ENCODE data around the gene DSG2. TPM values are rescaled to one million over a fixed set of nuclear protein-coding genes. Genes with fewer than 3 reads are reported as not detected.

Gene DSG2
- total RNA-seq, 2 experiments from 2014 or later = 0.11 to 0.14 TPM

DNA sequence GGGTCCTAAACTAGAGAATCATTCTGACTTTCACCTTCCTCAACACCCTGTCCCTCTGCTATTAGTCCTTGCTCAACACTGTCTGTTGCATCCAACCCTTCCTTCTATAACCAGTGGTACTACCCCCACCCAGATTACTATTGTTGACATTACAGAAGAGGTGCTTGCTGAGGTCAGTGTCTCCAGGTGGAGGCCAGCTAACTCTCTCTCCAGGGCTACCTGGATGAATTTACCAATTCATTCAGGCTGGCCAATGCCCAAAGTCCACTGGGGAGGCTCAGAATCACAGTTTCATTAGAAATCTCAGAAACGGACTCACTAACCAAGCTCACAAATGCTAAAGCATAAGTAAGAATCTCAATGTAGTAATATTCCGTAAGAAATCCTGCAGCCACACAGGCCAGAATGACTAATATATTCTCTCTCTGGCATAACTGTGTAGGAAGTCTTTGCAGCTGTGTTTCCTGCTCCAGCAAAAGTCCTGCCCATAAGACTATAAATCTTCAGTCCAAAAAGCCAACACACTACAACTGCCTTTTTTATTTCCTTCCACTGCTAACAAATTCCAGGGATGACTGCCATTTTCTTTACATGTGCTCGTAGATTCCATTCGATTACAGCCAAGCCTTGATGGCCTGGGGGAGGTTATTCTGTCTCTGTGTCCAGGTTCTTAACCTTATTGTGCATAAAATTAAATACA lies 83.7 kb downstream of the DSG2 start:
- H3K36me3 ChIP-seq (ENCODE audit: insufficient read depth, low read length) = no peaks in the 10 kb centered on the region
- no peak overlapping the region for H3K27ac Mint-ChIP-seq
- POLR2A ChIA-PET = no interaction called here
- no peaks in the 10 kb centered on the region for H3K27me3 Mint-ChIP-seq
- DNase-seq (no peak), ATAC-seq (ENCODE audit: poor library complexity) (no peak)
- H3K36me3 Mint-ChIP-seq (ENCODE audit: low read depth) = no peaks in the 10 kb centered on the region
- no peak overlapping the region for H3K4me3 ChIP-seq (ENCODE audit: low read length)
- intact Hi-C loops (cut with DNase I, micrococcal nuclease) = no loop called here
- H3K9me3 ChIP-seq (ENCODE audit: control insufficient read depth in 1 of 2, insufficient read depth in 1 of 2, low read length in 2 of 2) = no peaks in the 10 kb centered on the region
- H3K9me3 Mint-ChIP-seq = no peaks in the 10 kb centered on the region
- H3K4me1 ChIP-seq (ENCODE audit: insufficient read depth, low read length) = no peaks in the 10 kb centered on the region
- TF ChIP-seq, protein P1, sequence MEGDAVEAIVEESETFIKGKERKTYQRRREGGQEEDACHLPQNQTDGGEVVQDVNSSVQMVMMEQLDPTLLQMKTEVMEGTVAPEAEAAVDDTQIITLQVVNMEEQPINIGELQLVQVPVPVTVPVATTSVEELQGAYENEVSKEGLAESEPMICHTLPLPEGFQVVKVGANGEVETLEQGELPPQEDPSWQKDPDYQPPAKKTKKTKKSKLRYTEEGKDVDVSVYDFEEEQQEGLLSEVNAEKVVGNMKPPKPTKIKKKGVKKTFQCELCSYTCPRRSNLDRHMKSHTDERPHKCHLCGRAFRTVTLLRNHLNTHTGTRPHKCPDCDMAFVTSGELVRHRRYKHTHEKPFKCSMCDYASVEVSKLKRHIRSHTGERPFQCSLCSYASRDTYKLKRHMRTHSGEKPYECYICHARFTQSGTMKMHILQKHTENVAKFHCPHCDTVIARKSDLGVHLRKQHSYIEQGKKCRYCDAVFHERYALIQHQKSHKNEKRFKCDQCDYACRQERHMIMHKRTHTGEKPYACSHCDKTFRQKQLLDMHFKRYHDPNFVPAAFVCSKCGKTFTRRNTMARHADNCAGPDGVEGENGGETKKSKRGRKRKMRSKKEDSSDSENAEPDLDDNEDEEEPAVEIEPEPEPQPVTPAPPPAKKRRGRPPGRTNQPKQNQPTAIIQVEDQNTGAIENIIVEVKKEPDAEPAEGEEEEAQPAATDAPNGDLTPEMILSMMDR (IDR thresholded peaks at IDR 0.05) = no peak
- H3K4me1 Mint-ChIP-seq (ENCODE audit: low read depth) = no peaks in the 10 kb centered on the region
- H3K27me3 ChIP-seq (ENCODE audit: control insufficient read depth in 1 of 2, insufficient read depth in 2 of 2, low read length in 2 of 2) = no peaks in the 10 kb centered on the region
- CTCF ChIA-PET = no interaction called here
- H3K4me3 Mint-ChIP-seq = no peak overlapping the region
- H3K27ac ChIP-seq (ENCODE audit: low read depth in 1 of 2, low read length in 2 of 2) = no peak overlapping the region

DNA sequence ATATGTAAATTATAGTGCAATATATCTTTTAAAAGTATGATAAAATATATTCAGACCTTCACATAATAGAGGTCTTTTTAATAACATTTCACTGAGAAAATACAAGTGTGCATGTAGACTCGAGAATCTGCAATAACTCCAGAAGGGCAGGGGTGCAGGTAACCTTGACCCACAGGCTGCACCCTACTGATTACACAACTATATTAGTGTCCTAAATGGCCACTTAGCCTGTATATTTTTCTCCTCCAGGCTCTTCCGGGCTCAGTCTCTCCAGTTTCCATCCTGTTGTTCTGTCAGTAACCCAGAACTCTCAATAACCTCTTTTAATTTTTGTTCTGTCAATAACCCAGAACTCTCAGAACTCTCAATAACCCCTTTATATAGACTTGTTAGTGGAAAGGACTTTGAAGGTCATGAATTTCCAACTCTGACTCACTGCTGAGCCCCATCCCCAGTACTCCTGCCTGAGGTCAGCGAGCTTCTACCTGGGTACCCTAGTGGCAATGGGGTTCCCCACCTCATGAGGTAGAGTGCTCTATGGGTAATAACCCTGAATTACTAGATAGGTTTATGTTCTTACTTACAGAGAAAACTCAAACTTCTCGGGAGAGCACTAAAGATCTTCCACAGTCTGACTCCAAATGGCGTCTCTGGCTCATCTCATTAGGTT lies 85.3 kb downstream of the DSG2 start:
- H3K9me3 ChIP-seq (ENCODE audit: control insufficient read depth in 1 of 2, insufficient read depth in 1 of 2, low read length in 2 of 2) = no peaks in the 10 kb centered on the region
- Mint-ChIP-seq H3K36me3 (ENCODE audit: low read depth) (no peaks in the 10 kb centered on the region), H3K4me1 (ENCODE audit: low read depth) (no peaks in the 10 kb centered on the region), H3K9me3 (no peaks in the 10 kb centered on the region), H3K4me3 (no peak overlapping the region), H3K27ac (no peak overlapping the region), H3K27me3 (no peaks in the 10 kb centered on the region)
- no peaks in the 10 kb centered on the region for H3K36me3 ChIP-seq (ENCODE audit: insufficient read depth, low read length)
- TF ChIP-seq, protein P1 (IDR thresholded peaks at IDR 0.05) = no peak
- ChIA-PET POLR2A (no interaction called here), CTCF (no interaction called here)
- no peak overlapping the region for H3K27ac ChIP-seq (ENCODE audit: low read depth in 1 of 2, low read length in 2 of 2)
- DNase-seq (no peak), ATAC-seq (ENCODE audit: poor library complexity) (no peak)
- H3K4me1 ChIP-seq (ENCODE audit: insufficient read depth, low read length) = no peaks in the 10 kb centered on the region
- intact Hi-C loops (cut with DNase I, micrococcal nuclease) = no loop called here
- H3K4me3 ChIP-seq (ENCODE audit: low read length) = no peak overlapping the region
- no peaks in the 10 kb centered on the region for H3K27me3 ChIP-seq (ENCODE audit: control insufficient read depth in 1 of 2, insufficient read depth in 2 of 2, low read length in 2 of 2)

DNA sequence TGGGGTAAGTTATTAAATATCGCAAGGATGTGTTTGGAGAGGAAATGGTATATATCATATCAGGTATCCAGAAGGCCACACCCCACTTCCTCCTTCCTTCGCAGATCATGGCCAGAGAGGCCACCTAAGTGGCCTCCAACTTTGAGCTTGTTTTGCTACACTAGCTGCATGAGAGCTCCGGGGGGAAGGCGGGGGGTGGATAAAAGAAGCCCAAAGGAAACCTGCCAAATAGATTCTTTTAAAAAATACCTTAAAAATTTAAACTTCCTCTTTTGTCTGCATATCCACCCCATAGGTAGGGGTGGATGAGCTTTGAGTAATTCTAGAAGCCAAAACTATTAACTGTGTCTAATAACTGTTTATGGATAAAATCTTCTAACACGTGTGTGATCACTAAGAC lies 88.0 kb downstream of the DSG2 start:
- Histone ChIP-seq H3K4me3 (ENCODE audit: low read length) (no peak overlapping the region), H3K9me3 (ENCODE audit: control insufficient read depth in 1 of 2, insufficient read depth in 1 of 2, low read length in 2 of 2) (no peaks in the 10 kb centered on the region), H3K4me1 (ENCODE audit: insufficient read depth, low read length) (no peaks in the 10 kb centered on the region), H3K27me3 (ENCODE audit: control insufficient read depth in 1 of 2, insufficient read depth in 2 of 2, low read length in 2 of 2) (no peaks in the 10 kb centered on the region), H3K27ac (ENCODE audit: low read depth in 1 of 2, low read length in 2 of 2) (no peak overlapping the region), H3K36me3 (ENCODE audit: insufficient read depth, low read length) (no peaks in the 10 kb centered on the region)
- Mint-ChIP-seq H3K27ac (no peak overlapping the region), H3K4me3 (no peak overlapping the region), H3K27me3 (no peaks in the 10 kb centered on the region), H3K9me3 (no peaks in the 10 kb centered on the region), H3K4me1 (ENCODE audit: low read depth) (no peaks in the 10 kb centered on the region), H3K36me3 (ENCODE audit: low read depth) (no peaks in the 10 kb centered on the region)
- POLR2A ChIA-PET = no interaction called here
- DNase-seq = no peak
- ATAC-seq (ENCODE audit: poor library complexity) = no peak
- intact Hi-C loops (cut with DNase I, micrococcal nuclease) = no loop called here
- CTCF ChIA-PET = no interaction called here
- TF ChIP-seq, protein P1 (IDR thresholded peaks at IDR 0.05) = no peak

All from CD4-positive, alpha-beta T cell (primary cell).